ENCODE results near the gene WDR93. TPM values are rescaled to one million over a fixed set of nuclear protein-coding genes. Genes with fewer than 3 reads are reported as not detected.

Gene WDR93
- total RNA-seq, 1 experiment from 2014 or later: 0.48 TPM

DNA sequence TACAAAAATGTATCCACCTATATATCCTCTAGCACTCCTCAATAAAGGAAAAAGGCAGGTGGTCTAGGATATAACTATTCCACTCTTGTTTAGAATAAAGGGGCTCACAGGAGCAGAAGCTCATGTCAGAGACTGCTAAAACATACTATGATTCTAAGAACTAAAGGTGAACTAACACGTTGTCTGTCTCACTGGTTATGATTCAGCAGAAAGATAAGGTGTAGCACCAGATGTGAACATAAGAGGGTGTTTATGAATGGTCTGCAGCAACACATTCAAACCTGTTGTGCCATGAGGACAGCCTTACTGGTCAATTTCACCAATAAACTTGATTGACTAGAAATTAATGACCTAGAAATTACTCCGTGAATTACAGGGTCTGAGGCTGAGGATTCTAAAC lies 4.6 kb upstream of the WDR93 start:
- DNase-seq (ENCODE audit: low read depth): no peak

DNA sequence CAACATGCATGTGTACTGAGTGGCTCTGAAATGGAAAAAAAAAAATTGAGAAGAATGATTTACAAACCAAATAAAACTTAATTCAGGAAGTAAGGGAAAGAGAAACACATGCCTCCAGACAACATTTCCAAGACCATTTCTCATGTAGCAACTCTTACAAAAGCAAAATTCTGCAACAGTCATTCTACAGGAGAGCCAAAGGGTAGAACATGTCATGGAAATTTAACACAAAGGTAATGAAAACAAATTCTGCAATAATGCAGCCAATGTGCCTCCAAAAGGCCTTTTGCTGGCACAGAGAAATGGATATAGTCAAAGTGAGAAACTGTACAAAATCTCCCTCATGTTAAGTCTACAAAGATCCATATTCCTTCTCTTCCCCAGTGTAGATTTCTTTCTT lies 4.1 kb upstream of the WDR93 start:
- no peak for DNase-seq (ENCODE audit: low read depth)

DNA sequence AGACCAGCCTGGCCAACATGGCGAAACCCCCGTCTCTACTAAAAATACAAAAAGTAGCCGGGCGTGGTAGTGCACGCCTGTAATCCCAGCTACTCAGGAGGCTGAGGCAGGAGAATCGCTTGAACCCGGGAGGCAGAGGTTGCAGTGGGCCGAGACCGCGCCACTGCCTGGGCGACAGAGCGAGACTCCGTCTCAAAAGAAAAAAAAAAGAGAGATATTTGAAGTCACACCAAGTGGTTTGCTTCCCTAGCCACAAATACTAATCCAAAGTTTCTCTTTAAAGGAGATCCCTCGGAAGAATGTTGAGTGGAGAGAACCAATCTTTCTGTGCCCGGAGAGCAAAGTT lies 708 bp upstream of the WDR93 start:
- DNase-seq (ENCODE audit: low read depth): peak; percentile 16

DNA sequence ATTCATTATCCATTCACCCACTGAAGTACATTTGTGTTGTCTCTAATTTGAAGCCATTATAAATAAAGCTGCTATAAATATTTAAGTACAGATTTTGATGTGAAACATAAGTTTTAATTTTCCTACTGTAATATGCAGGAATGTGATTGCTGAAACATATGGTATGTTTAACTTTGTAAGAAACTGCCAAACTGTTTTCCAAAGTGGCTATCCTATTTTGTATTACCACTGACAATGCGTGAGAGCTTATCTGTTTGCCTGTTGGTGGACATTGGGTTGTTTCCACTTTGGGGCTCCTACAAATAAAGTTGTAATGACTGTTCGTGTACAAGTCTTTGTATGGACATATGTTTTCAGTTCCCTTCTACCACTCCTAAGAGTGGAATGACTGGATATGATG lies 2.5 kb downstream of the WDR93 start:
- no peak for DNase-seq (ENCODE audit: low read depth)

DNA sequence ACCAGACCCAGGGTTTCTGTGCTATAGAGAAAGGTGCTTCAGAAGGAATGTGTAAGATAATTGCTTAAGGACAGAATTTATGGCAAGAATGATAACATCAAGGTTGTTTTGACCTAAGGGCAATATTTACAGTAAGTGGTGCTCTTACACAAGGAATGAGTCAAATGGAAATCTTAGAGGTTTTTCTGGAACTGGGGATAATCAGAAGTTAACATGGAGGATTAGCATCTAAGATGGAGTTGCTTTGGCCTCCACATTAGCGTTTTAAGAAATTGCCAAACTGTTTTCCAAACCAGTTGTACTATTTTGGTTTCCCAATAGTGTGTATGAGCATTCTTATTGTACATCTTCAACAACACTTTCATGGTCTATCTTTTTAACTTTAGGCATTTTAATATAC lies 3.1 kb downstream of the WDR93 start:
- no peak for DNase-seq (ENCODE audit: low read depth)

DNA sequence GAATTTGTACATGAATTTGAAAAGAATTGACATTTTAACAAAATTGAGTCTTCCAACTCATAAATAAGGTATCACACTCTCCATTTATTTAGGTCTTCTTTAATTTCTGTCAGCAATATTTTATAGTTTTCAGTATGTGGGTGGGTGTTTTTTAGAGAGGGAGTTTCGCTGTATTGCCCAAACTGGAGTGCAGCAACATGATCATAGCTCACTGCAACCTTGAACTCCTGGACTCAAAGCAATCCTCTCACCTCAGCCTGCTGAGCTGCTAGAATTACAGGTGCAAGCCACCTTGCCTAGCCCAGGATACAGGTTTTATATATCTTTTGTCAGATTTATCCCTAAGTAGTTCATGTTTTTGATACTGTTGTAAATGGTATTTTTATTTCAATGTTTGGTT lies 4.6 kb downstream of the WDR93 start:
- no peak for DNase-seq (ENCODE audit: low read depth)

DNA sequence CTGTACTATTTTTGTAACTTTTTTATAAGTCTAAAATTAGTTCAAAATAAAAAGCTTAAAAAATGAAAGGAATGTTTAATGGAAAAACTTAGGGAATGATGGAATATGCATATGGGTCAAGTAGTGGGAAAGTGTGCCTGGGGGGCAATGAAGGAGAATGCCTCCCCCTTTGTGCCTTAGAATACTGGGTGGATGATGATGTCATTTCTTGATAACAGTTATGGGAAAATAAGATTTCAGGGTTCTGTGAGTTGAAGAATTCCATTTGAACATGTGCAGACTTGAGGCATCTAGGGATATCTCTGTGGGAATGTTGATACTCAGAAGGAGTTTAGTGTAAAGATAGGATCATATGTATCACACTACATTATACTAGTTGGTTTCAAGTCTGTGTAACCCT lies 13.8 kb downstream of the WDR93 start:
- no peak for DNase-seq (ENCODE audit: low read depth)

DNA sequence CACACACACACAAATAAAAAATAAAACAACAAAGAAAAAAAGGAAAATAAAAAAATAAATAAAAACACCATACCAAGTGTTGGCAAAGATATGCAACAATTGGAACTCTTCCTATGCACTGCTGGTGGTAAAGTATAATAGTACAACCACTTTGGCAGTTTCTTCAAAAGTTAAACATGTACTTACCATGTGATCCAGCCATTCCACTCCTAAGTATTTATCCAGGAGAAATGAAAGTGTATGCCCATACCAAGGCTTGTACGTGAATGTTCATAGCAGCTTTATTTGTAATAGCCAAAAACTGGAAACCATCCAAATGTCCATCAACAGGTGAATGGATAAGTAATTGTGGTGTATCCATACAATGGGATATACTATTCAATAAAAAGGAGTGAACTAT lies 17.0 kb downstream of the WDR93 start:
- no peak for DNase-seq (ENCODE audit: low read depth)

DNA sequence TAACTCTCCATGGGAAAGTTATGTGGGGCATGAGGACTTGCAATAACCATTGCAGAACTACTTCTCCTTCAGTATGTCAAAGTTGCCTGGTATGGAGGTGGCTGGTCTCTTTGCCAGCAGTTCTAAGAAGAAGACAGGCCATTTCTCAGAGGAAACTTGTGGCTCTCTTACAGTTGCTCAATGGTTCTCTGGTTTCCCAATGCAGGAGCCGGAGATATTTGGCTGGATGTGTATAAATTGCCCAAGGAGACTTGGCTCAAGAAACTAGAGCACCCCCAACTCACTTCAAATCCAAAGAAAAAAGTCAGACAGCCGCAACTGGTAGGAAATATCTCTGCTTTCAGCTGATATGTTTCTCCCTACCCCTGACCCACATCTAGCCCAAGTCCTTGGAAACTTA lies 24.2 kb downstream of the WDR93 start:
- DNase-seq (ENCODE audit: low read depth): no peak

DNA sequence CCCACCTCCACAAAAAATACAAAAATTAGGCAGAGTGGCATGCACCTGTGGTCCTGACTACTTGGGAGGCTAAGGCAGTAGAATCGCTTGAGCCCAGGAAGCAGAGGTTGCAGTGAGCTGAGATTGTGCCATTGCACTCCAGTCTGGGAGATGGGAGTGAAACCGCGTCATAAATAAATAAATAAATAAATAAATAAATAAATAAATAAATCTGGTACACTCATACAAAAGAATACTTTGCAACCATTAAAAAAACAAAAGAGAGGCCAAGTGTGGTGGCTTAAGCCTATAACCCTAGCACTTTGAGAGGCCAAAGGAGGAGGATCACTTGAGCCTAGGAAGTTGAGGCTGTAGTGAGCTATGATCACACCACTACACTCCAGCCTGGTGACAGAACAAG lies 32.4 kb downstream of the WDR93 start:
- no peak for DNase-seq (ENCODE audit: low read depth)

DNA sequence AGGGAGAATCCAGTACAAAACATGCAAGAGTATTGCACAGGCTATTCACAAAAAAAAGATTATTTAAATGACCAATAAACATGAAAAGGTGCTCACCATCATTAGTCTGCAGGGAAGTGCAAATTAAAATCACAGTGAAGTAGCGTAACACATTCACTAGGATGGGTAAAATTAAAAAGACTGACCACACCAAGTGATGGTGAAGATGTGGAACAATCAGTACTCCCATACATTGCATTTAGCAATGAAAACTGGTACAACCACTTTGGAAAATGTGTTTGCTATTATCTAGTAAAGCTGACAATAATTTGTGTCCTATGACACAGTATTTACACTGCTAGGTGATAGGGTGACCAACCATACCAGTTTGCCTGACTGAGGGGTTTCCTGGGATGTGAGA lies 34.0 kb downstream of the WDR93 start:
- no peak for DNase-seq (ENCODE audit: low read depth)

DNA sequence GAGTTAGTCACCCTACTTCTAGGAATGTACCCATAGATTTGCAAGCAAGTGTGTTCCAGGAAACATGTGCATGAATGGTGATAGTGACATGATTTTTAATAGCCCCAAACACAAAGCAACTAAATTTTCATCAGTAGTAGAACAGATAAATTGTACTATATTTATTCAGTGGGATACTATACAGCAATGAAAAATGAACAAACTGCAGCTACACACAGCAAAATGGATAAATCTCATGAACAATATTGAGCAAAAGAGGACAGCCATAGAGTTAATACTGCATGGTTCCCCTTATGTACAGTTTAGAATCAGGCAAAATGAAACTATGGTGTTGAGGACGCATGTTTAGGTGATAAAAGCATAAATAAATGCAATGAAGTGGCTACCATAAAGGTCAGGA lies 34.5 kb downstream of the WDR93 start:
- no peak for DNase-seq (ENCODE audit: low read depth)

DNA sequence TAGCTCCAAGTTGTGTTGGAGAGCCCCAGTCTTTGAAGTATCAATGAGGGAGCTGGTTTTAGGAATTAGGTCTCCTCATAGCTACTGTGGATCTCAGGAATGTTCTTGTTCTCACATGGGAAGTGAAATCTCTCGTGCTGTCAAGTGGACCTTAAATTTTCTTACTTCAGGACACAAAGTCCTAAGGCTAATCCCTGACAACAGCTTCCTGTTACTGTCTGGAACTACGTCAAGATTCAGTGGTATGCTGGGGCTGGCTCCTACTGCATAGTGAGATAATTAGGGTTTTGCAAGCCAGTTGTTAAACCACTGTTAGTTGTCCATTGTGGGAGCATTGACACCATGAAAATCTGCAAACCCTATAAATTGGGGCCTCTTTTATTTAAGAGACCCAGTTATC lies 37.6 kb downstream of the WDR93 start:
- peak; percentile 18 for DNase-seq (ENCODE audit: low read depth)

DNA sequence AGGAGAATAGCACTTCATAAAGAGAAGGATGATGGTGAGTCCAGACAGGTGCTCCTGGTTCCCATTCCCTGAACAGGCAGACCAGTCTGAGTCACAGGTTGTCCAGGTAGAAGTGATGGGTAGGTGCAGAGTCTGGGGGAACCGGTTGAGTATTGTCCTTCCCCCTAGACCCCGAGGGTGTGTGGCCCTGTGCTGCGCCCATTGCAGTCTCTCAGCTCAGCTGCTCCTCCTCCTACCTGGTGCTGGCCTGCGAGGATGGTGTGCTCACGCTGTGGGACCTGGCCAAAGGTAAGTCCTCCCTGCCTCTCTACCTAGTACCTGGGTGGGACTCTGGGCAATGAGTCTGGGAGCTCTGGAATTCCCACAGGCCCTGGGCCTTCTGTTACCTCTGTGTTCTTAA lies 40.7 kb downstream of the WDR93 start:
- no peak for DNase-seq (ENCODE audit: low read depth)

DNA sequence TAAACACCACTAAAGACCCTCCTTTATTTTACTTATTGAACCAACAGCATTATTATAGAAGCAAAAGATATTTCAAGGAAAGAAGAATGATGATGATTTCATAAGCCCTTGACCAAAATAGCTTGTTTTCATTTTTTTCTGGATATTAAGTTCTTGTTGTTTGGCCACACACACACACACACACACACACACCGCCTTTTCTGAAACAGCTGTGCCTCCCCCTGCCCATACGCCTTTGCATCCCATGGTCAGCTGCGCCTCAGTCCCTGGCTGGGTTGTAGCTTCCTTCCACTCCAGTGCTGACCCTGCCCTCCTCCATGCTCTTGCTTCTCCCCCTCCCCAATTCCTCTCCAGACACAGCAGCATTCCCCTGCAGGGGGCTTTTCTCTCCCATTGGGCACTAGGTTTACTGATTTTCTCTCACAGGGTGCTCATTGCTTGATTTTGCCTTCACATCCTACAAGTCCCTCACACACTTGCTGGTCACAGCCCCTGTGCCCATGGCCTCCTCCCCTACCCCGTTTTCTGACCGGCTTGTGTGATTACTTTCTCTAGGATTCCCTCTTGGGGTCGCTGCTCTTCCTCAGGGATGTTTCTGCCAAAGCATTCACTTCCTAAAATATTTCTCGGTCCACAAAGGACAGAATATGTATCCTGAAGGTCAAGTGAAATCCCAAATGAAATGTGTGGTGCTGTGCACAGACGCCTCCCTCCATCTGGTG lies 42.0 kb downstream of the WDR93 start:
- DNase-seq (ENCODE audit: low read depth): no peak

DNA sequence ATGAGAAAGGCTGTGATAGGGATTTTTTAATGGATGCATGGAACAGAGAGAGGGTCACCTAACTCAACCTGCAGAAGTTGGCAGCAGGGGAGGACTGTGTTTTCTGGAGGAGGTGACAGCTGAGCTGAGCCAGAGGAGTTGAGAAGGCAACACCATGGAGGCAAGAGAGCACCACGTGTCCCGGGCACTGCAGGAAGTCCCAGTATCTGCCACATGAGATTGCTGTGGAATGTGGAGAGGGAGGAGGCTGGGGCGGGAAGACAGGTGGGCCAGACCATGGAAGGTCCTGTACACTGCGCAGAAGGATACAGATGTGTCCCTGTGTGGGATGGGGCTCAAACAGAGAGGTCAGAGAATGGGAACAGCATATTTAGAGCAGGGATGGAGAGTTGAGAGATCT lies 45.2 kb downstream of the WDR93 start:
- DNase-seq (ENCODE audit: low read depth): no peak

DNA sequence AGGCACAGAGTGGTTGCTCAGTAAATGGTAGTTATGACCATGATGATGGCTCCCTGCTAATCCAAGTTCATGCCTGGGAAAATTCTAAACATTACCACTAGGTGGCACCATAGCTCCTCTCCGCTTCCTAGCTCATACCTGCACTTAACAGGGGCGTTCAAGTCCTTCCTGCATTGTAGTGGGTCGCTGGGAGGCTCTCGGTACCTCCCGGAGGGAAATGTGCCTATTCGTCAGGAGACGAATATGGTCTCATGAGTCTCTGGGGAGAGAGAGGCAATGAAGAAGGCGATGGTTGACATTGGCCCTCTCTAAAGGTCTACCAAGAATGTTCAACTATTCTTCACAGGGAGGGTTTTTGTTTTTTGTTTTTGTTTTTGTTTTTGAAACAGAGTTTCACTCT lies 49.5 kb downstream of the WDR93 start:
- DNase-seq (ENCODE audit: low read depth): peak; percentile 72

DNA sequence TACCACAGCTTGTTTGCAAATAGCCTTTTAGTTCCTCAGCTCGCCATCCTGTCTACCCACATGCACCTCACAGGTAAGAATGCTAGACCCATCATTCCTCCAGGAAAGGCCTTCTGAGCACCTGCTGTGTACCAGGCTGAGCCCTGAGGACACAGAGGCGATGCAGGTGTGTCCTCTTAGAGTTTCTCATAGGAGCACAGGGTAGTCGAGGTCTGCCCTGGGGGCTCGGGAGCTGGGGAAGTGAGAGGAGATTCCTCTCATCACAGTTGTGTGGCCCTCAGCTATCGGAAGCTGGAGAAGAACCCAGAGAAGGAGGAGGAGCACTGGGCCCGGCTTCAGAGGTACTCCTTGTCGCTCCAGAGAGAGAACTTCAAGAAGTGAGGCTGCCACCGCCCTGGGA lies 52.4 kb downstream of the WDR93 start:
- DNase-seq (ENCODE audit: low read depth): no peak

DNA sequence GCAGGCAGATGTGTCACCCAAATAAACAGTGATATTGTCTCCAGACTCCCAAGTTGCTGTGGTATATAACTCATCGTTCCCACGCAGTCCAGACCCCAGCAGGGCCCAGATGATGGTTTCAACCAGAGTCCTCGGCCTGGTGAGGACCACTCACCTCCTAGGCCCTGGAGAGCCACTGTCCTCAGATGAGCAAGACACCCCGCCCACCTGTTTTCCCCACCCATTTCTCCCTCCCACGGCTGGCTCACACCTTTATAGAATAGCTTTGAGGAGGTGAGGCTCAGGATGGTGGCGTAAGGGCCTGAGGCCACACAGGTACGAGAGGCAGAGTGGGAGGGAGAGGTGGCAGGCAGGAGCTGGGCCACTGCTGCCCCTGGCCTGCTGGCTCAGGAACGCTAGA lies 53.0 kb downstream of the WDR93 start:
- DNase-seq (ENCODE audit: low read depth): peak; percentile 28

DNA sequence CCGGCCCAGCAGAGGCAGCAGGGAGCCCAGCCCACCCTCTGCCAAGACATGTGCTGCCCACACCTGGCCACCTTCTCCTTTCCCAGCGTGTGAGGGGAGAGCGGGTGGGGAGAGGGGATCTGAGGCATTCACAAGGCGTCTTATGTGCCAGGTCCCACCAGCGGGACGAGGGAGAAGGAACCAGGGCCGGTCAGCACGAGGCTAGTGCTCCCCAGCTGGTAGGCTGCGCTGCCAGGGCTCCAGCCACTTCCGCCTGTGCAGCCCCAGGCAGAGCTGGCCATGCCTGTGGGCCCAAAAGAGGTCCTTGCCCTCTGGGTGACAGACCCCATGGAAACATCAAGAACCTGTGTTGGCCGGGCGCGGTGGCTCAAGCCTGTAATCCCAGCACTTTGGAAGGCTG lies 54.5 kb downstream of the WDR93 start:
- DNase-seq (ENCODE audit: low read depth): no peak

DNA sequence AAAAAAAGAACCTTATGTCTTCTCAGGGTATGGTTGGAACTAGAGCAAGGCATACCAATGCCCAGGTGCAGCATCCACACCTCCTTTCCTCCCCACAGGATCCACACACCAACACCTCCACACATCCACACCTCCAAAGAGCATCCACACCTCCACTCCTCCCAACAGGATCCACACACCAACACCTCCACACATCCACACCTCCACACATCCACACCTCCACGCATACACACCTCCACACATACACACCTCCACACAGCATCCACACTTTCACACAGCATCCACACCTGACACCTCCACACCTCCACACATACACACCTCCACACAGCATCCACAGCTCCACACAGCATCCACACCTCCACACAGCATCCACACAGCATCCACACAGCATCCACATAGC lies 55.2 kb downstream of the WDR93 start:
- DNase-seq (ENCODE audit: low read depth): no peak

DNA sequence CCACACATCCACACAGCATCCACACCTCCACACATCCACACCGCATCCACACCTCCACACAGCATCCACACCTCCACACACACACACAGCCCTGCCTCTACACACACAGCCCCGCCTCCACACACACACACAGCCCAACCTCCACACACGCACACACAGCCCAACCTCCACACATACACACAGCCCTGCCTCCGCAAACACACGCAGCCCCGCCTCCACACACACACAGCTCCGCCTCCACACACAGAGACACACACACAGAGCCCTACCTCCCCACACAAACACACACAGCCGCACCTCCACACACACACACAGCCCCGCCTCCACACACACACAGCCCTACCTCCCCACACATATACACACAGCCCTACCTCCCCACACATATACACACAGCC lies 55.8 kb downstream of the WDR93 start:
- DNase-seq (ENCODE audit: low read depth): no peak

DNA sequence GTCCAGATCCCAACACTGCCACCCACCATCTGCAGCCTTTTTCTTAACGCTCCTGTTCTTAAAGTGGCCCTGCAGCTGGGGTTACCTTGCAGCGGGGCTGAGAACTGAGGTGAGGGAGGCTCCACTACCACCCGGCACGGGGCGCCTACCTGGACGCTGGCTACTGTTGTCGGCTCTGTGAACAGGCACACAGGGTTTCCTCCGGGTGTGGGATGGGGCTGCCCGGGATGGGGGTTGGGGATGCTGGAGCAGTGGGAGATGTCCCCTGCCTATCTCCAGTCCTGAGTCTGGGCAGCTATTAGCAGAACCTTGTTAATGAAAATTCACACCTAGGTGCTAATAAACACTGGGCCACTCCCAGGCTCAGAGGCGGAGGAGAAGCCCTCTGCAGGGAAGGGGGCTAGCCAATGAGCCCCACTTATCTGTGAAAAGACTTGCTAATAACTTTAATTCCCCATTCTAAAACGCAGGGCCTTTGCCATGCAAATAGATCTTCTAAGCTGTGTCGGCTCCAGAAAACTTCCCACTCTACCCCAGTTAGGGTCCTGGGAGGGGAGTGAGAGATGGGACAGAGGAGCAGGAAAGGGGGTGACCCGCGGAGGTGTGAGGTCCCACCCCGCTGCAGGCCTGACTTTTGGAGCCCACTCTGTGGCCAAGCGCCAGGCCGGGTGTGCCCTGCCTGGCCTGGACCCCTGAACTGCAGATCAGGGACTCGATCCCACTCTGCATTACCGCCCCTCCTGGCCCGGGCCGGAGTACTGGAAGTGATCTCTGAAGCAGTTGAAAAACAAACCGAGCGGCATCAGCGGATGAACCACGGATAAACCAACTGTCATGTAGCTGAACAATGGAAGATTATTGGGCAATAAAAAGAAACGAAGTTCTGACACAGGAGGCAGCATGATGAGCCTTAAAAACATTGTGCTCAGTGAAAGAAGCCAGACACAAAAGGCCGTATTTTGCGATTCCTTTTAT lies 57.4 kb downstream of the WDR93 start:
- no peak for DNase-seq (ENCODE audit: low read depth)
